Stimulated activated CD4-positive, alpha-beta T cell treated with anti-CD3 and anti-CD28 coated beads, Interleukin-15, amount 100 ng/mL, for 24 hours (primary cell): ENCODE results near the gene MTCH1.
"Not testable (repeated sequence)": the region's sequence is repeated elsewhere in the genome, so short reads cannot be mapped to it uniquely, and the experiment has no call there.

Source experiments
- DNase-seq: peaks from one replicate; pipeline ENCODE4 v3.0.0-alpha.2; 2020

MTCH1 gene

GRCh38 chr6:36969240-36969691 lies 16.7 kb downstream of the MTCH1 start:
- no peak for DNase-seq

- DNase-seq, result no peak
Measured at GRCh38 chr6:36968266-36968977, 17.6 kb downstream of the MTCH1 start.

GRCh38 chr6:36967757-36968156 lies 18.2 kb downstream of the MTCH1 start:
- no peak for DNase-seq

GRCh38 chr6:36967301-36967700 lies 18.7 kb downstream of the MTCH1 start:
- no peak for DNase-seq

GRCh38 chr6:36964908-36965307 lies 21.1 kb downstream of the MTCH1 start:
- DNase-seq, result no peak

GRCh38 chr6:36964349-36964748 lies 21.6 kb downstream of the MTCH1 start:
- DNase-seq, result no peak

- no peak for DNase-seq
Measured at GRCh38 chr6:36963451-36964290, 22.3 kb downstream of the MTCH1 start.

GRCh38 chr6:36962874-36963273 lies 23.1 kb downstream of the MTCH1 start:
- DNase-seq, result peak; percentile 83

- no peak for DNase-seq
Measured at GRCh38 chr6:36961441-36962435, 24.3 kb downstream of the MTCH1 start.

GRCh38 chr6:36959555-36960250 lies 26.3 kb downstream of the MTCH1 start:
- no peak for DNase-seq

- DNase-seq, result no peak
Measured at GRCh38 chr6:36958775-36959554, 27.0 kb downstream of the MTCH1 start.

GRCh38 chr6:36957773-36958271 lies 28.2 kb downstream of the MTCH1 start:
- no peak for DNase-seq

GRCh38 chr6:36956446-36956820 lies 29.6 kb downstream of the MTCH1 start:
- DNase-seq, result no peak

- no peak for DNase-seq
Measured at GRCh38 chr6:36955671-36956445, 30.1 kb downstream of the MTCH1 start.

- DNase-seq, result no peak
Measured at GRCh38 chr6:36955136-36955535, 30.9 kb downstream of the MTCH1 start.

GRCh38 chr6:36954262-36954931 lies 31.6 kb downstream of the MTCH1 start, which contains the start of gene PI16:
PI16 (plus strand) TSS chr6:36954738; CDS start chr6:36954761, 23 bp downstream.
- DNase-seq, result no peak

- no peak for DNase-seq
Measured at GRCh38 chr6:36953931-36954261, 32.1 kb downstream of the MTCH1 start.

GRCh38 chr6:36949636-36950035 lies 36.4 kb downstream of the MTCH1 start:
- DNase-seq, result no peak

- DNase-seq, result not testable (repeated sequence)
Measured at GRCh38 chr6:36949076-36949475, 36.9 kb downstream of the MTCH1 start.
